Umbilical cord (tissue), 2 donors: ENCODE data around the gene SUSD1. TPM values are rescaled to one million over a fixed set of nuclear protein-coding genes. Genes with fewer than 3 reads are reported as not detected.
"Not testable (repeated sequence)": the region's sequence is repeated elsewhere in the genome, so short reads cannot be mapped to it uniquely, and the experiment has no call there.

Experiments
- DNase-seq: peaks from one replicate; pipeline ENCODE4 v3.0.0-alpha.2; 2015; ENCODE audit warnings: low spot score
- total RNA-seq: library from RNA; depleted of rRNA; stranded (reverse); fragments of >200 nt; gene quantifications from one replicate; pipeline ENCODE4 v1.2.3, GENCODE V29; 2014; ENCODE audit warnings: low replicate concordance; ENCODE audit not compliant: insufficient read depth

The SUSD1 gene
- total RNA-seq, 1 donor from 2014 or later, result 19.5 TPM

DNA sequence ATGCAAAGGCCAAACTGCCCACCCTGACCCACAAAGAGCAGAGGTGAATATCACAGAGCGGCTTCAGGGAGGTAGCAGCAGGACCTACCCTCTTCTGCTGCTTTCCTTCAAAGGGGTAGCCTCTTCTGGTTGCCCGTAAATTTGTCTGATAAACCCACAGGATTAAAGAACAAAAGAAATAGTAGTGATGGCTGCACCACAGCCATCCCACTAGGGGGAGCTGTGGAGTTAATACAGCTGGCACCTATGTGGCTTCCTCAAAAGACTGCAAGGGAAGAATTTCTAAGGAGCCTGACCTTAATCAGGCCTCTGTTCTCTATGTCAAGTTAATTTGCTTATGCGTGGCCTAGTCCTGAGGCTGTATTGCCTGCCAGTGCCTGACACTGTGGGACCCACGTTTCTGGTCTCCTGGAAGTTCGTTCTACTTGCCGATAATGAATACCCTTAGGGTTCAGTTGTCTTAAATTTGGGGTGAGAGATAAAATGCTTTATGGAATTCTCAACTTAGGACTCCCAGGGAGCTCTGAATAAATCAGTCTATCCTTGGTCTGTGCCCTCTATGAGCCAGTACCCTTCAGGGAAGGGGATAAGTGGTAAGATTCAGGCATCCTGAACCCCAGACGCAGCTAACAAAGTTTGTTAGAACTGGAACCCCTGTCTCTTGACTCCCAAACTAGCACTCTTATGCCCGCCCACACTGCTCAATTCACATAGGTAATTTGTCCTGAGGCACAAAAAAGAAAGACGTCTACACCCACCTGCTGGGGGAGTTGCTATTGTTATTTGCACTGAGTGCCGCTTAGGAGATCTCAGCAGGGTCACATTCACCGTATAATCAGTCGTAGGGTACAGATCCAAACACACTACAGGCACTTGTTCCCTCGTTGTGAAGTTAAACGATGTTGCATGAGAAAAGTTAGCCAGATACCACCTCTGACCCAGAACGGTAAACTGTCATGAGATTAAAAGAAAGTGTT, 77.1 kb downstream of the SUSD1 start:
- peak; percentile 62 for DNase-seq

DNA sequence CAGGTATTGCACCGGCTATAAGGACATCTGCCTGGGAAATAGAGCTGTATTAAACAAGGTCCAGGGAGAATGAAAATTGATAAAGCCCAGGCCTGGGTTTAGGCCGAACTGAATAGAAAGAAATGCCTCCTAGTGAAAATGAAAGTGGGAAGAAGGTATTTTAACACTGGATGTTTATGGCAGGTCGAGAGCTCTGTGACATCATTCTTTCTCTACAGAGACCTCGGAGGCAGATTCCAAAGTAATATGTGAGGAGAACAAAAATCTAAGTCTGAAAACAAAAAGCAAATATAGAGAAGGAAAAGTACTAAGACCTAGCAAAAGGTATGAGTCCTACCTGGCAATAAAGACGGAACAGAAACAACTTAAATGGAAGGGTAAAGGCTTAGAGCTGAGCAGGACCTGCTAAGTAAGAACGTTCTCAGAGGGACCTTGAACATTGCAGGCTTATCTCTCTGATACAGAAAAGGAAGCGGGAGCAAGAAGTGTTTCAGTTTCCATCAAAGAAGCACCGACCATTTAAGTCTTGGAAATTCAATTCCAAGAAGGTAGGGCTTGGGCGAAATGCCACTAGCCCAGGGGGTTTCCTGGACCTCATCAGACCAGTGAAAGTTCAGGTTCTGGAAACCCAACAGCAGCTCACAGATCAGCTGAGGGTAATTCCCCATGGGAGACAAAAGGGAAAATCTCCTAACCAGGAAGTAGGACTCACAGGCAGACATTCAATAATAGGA, 80.0 kb downstream of the SUSD1 start:
- no peak for DNase-seq

DNA sequence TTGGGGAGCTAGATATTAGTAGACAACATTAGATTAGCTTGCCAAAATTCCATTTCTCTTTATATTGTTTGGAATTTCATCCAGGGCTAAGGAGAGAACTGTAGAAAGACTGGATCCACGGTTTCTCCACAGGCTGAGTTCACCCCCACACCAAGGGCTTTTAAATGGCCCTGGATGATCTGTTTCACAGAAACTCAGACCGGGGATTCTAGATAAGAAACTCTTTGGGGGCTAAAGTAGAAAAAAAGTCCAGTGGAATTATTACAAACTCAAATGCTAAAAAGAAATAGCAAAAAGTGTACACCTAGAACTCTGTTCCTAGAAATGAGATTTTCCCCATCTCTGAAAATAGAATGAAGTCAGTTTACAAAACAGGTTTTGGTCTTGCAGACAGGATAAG, 80.9 kb downstream of the SUSD1 start:
- no peak for DNase-seq

DNA sequence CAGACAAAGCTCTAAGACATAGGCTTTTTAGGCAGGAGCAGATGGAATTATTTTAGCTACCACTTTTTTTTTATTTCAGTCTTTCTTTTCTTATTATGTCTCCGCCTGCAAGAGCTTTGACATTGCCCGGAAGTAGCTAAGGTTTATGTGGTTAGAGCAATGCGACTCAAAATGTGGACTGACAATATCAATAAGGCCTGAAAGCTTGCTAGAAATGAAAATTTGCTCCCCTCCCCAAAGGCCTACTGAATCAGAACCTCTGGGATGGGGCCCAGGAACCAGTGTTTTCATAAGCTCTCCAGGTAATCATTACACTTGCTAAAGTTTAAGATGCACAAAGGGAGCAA, 81.3 kb downstream of the SUSD1 start:
- no peak for DNase-seq

DNA sequence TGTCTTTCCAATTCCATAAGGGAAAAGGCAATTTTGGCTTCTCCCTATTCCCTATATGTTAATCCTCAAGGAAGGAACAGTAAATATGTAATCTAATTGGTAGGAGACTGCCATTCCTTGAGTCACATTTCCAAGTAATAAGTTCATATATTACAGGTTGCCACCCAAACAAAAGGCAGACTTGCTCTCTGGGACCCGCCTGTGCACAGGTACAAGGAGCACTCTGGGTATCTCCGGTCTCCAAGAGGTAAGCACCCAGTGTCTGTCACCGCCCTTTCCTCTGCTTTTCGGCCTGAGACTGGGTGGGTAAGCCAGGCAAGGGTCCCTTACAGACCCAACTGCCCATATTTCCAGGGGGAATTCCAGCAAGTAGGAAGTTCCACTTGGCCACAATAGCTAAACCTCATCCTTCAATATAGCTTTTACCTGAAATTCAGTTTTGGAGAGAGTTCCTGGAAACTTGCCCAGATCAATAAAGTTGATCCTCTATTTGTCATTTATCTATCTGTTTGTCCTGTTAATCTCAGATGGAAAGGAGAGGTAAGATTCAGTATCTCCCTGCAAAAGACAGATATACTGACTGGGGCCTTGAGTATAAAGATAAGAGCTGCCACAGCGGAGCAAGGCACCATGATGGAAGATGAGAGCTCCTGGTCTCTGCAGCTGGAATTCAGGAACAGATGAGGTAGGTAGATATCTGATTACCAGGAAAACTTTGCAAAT, 81.8 kb downstream of the SUSD1 start:
- no peak for DNase-seq

DNA sequence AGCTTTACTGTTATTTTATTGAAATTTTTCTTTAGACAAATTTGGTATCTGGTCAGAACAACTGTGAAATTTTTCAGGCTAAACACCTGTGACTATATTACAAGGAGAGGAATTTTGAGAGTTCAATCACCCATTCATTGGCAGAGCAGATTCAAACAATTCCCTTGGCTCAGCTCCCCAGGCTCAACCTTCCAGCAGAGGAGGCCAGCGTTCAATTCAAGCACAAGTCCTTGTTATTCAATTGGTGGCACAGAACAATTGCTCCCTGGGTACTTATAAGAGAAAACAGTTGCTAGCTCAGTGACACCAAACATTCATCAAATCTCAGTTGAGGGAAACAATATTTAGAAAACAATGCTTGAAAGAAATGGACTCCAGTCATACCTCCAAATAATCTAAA, 83.3 kb downstream of the SUSD1 start:
- no peak for DNase-seq

DNA sequence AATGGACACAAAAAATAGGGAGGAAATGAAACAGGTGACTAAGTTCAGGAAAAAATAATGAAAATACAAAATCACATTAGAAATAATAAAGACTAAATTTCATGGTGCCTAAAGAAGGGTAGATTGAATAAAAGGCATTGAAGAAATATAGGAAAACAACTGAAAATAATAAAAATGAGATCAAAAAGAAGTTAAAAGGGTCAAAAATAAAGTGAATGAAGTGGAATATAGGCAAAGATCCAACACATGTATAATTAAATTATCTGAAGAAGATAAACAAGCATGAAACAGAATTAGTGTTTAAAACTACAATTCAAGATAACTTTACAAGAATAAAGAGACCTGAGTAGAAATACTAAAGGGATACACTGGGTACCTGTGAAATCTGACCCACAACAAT, 87.6 kb downstream of the SUSD1 start:
- DNase-seq, result no peak

DNA sequence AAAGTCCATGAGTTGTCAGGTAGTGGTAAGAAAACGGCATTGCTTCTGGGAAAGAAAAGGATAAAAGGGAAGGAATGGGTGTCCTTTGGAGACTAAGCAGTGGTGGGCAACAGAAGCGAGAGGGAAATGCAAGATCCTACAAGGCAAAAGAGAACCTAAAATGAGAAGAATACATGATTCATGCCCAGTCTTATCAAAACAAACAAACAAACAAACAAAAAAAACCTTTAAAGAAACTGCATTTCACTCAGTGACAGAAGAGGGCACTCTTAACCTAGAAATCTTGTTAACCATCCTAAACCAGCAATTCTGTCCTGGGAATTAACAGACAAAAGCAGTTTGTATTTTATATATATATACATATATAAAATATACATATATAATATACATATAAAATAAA, 88.5 kb downstream of the SUSD1 start:
- DNase-seq, result no peak

DNA sequence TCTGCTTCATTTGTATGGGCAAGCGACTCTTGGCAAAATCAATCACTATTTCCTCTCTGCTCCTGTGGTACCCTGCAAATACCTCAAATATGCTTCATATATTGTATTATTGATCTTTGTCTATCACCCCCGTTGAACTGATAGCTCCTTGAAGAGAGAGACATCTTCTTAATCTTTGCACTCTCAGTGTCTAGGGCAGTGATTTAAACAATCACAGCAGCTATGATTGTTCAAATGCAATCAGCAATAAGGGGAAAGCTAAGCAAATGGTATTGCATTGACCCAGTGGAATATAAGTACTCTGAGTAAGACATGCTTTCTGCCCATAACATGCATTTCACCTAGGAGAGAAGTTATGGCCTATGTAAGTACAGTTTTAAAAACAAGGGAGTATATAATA, 90.2 kb downstream of the SUSD1 start:
- no peak for DNase-seq

DNA sequence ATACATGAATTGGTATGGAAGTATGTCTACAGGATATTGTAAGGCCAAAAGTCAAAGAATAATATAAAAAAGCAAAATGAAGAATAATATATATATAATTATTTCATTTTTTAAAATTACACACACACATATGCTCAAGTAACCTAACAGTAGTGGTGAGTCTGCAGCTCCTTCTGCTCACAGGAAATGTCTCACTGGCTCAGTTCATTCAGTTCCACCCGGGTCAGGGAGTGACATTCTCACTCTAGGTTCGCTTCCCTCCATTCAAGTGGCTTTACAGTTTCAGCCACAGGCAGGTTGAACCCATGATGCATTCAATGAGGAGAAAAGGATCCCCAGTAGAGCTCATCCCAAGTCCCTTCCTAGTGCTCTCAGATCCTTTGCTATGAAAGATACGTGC, 90.8 kb downstream of the SUSD1 start:
- DNase-seq, result no peak

DNA sequence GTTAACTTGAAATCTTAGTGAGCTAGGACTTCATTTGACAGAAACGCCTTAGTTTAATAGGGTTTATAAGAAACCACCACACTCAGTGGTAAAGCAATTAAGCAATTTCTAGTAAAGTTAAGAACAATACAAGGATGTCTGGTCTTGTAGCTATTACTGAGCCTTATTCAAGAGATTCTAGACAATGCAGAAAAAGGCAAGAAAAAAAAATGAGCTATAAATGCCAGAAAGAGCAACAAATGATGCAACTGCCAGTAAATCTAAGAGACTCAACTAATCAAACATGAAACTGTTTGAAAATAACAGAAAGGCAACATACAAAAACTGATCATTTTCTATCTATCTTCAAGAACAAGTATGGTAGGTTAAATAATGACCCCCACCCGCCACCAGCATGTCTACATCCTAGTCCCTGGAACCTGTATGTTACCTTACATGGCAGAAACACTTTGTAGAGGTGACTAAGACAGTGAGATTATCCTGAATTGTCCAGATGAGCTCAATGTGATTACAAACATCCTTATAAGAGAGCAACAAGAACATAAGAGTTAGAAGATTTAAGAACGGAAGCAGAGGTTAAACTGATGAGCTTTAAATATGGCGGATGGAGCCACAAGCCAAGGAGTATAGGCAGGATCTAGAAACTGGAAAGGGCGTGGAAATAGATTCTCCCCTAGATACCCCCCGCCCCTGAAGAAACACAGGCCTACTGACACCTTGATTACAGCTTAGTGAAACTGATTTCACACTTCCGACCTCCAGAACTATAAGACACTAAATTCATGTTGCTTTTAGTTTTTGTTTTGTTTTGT, 93.0 kb downstream of the SUSD1 start:
- DNase-seq, result no peak

DNA sequence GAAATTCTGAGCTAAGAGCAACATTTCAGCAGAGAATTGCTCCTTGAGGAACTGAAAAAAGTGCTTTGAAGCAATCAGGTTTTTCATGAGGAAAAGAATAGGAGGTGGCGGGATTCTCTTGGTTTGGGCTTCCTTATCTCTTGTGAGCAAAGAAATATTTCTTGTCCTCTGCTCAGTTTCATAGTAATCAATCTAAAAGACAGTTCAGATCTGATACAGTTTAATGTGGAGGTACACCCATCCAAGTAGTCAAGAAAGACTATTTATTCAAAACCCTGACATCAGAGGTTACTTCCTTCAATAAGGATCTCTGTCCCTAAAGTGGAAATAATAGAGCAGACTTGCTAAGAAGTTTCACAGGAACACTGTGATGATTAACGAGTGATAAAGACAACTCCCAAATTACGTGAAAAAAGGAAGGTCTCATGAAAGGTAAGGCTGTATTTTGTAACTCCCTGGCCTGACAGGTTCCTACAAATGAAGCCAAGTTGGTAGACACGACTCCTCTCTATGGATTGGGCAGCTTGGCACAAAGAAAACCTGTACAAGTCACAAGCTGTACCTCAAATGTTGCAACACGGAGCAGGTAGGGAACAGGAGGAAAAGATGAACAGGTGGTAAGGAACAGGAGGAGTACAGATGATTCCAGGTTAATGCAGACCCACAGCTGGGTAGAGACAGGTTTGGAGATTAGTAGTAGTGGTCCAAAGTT, 94.1 kb downstream of the SUSD1 start:
- no peak for DNase-seq

DNA sequence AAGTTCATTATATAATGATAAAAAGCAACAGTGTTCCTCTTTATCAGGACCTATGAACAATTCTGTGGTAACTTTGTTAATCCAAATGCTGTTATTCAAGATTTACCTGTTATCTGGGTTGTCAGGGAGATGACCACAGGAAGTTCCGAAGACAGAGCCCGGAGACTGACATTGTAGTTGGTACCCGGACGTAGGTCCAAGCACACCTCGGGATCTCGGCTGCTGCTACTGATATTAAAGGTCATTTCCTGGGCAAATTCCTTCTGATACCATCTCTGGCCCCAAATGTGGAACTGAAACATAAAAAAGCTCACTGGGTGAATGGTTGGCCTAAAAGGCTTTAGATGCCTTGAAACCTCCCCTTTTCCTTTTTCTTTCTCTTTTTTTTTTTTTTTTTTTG, 96.7 kb downstream of the SUSD1 start:
- DNase-seq, result no peak

DNA sequence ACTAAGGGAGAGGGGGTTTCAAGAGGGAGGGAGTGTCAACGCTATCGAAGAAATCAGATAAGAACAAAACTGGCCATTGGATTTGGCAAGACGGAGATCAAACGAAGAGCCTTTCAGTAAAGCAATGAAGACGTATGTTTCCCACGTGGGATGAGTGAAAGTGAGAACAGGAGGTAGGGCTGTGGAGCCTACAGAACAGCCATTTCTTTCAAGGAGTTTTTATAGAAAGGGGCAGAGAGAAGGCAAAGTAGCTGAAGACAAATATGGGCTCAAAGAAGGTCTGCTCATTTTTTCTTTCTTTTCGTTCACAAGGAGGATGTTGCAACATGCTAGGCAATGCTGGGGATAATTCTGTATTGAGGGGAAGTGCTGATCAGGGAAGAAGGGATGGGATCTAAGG, 98.3 kb downstream of the SUSD1 start:
- no peak for DNase-seq

DNA sequence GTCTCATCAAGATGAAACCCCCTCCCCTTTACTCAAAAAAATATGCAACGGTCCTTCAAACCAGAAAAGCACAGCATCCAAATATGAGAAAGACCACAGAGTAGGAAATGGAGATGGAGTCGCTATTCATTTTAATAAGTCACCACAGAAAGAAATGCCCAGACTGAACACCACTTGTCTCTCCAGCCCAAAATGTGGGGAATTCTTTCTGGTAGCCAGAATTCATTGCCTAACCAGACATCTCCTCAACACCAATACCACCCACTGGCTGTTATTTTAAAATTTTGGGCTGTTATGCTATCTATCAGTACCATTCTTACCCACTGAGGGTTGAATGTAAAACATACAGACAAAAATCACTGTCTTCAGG, 100.1 kb downstream of the SUSD1 start:
- DNase-seq, result no peak

DNA sequence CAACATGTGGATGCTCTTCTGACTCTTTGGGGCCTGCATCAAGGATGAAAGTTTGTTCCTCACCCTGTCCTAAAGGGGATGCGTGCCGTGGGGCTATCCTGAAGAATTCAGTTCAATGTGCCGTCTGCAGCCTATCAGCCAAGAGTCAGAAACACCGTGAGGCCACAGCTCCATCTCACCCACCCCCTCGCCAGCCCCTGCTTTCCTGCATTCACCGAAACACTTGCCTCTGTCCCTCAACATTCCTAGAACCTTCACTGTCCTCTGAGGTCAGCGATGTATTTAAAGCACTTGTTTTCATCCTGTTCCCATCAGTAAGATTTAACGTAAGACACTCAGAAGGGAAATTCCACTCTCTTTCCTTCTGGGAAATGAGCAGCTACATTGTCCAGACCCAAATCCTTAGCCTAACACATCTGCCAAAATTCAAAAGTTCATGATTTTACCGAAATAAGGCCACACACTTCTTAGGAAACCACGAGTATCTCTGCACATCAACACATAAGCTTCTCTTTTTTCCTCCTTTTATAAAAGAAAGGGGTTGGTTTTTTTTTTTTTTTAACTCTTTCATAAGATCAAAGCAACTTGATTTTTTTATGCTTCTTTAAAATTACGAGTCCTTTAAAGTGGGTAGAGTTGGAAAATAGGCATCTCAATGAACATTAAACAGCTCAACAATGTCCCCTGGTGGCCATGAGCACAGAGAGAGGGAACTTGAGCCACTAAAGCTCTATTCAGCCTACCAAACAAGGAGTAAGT, 100.7 kb downstream of the SUSD1 start:
- DNase-seq, result peak; percentile 92

DNA sequence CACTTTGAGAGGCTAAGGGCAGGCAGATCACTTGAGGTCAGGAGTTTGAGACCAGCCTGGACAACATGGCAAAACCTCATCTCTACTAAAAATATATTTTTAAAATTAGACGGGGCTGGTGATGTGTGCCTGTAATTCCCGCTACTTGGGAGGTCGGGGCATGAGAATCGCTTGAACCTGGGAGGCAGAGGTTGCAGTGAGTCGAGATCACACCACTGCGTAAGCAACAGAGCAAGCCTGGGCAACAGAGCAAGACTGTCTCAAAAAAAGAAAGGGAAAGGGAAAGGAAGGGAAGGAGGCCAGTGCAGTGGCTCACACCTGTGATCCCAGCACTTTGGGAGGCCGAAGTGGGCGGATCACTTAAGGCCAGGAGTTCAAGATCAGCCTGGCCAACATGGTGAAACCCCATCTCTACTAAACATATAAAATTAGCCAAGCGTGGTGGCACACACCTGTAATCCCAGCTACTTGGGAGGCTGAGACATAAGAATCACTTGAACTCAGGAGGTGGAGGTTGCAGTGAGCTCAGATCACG, 101.4 kb downstream of the SUSD1 start:
- DNase-seq, result not testable (repeated sequence)

DNA sequence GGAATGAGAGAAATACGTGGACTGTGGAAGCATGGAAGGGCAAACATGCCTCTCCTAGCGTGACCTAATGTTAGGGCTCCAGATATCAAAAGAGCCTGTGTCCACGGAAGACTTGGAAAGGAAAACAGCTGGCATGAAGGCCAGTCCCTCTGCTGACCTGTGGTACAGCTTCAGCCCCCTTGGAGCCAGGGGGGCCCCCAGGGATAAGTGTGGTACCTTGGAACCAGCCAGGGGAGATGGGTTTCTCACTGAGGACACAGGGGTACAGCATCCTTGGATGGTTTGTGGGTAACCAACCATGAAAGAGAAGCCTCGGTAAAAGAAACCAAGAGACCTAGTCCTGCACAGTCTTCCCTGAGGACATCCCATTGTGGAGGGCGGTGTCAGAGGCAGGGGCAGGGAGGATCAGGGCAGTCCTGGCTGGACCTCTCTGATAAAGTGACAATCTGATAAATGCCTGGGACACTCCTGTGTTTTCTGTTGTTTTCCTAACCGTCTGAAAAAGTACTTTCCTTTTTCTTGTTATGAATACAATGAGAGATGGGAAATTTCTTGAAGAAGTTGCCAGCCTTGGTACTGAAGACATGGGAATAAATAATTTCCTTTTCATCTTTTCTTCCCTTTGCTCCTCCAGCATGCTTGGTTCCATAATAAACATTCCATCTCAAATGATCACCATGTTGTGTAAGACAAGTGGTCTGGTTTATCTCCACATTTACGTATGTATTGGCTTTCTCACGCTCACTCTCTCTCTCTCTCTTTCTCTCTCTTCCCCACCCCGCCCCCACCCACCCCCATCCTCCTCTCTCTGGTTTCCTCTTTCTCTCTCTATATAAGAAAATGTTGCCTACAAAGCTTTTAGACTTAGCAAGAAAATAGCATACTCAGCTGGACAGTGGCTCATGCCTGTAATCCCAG, 102.1 kb downstream of the SUSD1 start:
- DNase-seq, result peak; percentile 84
